ENCODE measurements around the gene SPRED2.

The SPRED2 gene

DNA sequence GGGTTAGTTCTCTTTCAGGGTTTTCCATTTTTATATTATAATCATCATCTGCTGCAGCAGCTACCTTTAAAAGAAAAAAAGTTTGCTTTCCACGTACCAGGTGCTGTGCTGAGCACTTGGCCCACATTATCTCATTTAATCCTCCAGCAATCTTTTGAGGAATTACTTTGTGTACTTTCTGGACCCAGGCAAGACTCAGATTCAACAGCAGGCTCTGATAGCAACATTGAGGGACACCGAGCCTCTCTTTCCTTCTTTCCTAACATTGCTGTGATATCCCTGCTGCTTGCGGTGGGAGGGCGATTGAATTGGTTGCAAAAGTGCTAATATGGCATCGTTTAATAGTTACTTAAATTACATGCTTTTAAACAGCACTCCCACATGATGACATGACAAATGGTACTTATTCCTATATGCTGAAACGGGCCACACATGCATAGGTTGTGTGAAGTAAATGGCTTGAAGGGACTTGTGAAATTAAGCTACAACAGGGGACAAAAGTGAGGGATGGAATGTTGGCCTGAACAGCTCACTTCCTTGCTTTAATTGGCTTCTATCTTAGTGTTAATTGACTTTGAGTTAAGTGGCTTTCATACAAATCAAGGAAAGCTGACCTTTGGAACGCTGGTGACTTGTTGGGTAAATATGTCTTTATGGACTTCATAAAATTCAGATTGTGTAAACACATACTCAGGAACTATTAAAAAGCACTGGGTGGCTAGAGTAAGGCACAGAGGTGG, 21.2 kb downstream of the SPRED2 start:
- no peak overlapping the region for H4K8ac ChIP-seq (ENCODE audit: low read depth, low read length)
- H3K27ac ChIP-seq (replicated peaks; ENCODE audit: low read length) = no peak overlapping the region
- no peak for DNase-seq (ENCODE audit: low spot score)

DNA sequence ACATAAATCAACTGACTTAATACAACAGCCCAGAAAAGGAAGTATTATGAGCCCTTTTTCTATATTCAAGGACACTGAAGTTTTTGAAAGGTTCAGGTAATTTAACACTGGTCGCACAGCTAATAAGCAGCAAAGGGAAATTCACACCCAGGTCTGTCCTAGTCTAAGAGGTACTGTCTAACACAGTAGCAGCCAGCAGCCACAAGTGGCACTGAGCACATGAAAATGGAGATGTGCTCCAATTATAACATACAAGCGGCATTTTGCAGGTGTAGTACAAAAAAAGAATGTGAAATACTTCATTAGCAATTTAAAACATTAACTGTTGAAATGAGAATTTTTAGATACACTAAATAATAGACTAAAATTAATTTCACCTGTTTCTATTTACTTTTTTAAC, 23.4 kb downstream of the SPRED2 start:
- H3K4me2 ChIP-seq (ENCODE audit: insufficient read depth, low read length, poor library complexity, severe bottlenecking) = no peak overlapping the region
- no peak for DNase-seq (ENCODE audit: low spot score)
- WGBS, 2 donors (ENCODE audit: extremely low coverage in 2 of 2, insufficient read length in 2 of 2, insufficient replicate concordance in 1 of 2) = no CpG with 5 or more reads among the region's 2 CpGs
- H3K18ac ChIP-seq (ENCODE audit: low read length) = no peak overlapping the region
- H3K4me3 ChIP-seq (ENCODE audit: low read length in 2 of 2) = no peak overlapping the region
- no peak overlapping the region for H3K4ac ChIP-seq (ENCODE audit: low read length)
- no peak overlapping the region for H2AK5ac ChIP-seq (ENCODE audit: low read depth, low read length)
- no peak overlapping the region for H2BK15ac ChIP-seq (ENCODE audit: low read length)
- no peak overlapping the region for H2BK5ac ChIP-seq (ENCODE audit: low read length)
- no peak overlapping the region for H2BK120ac ChIP-seq (ENCODE audit: low read depth, low read length)
- no peak overlapping the region for H3K23ac ChIP-seq (ENCODE audit: low read depth, low read length, poor library complexity)
- peaks cover 2% of the 10 kb centered on the region in 2 donors for H3K36me3 ChIP-seq (replicated peaks in 1 of 2; ENCODE audit: control insufficient read depth in 2 of 2, insufficient read depth in 2 of 2, low read length in 2 of 2)
- no peak overlapping the region for H2BK12ac ChIP-seq (ENCODE audit: low read length)
- no peak overlapping the region for H3K14ac ChIP-seq (ENCODE audit: low read length)
- no peak overlapping the region for H3K27ac ChIP-seq (replicated peaks; ENCODE audit: low read length)
- H4K91ac ChIP-seq (ENCODE audit: low read depth, low read length, poor library complexity) = no peak overlapping the region
- no peak overlapping the region for H2AFZ ChIP-seq (ENCODE audit: low read length)
- H3K4me1 ChIP-seq (ENCODE audit: control insufficient read depth in 2 of 2, insufficient read depth in 1 of 2, low read depth in 1 of 2, low read length in 2 of 2) = peaks cover 0 to 22% of the 10 kb centered on the region in 2 donors
- H3K9me3 ChIP-seq (replicated peaks in 1 of 2; ENCODE audit: control insufficient read depth in 2 of 2, insufficient read depth in 1 of 2, low read depth in 1 of 2, low read length in 2 of 2) = peaks cover 0 to 2% of the 10 kb centered on the region in 2 donors
- H3K27me3 ChIP-seq (ENCODE audit: control insufficient read depth in 3 of 3, insufficient read depth in 3 of 3, low read depth in 1 of 3, low read length in 3 of 3) = no peaks in the 10 kb centered on the region
- H3K79me1 ChIP-seq (ENCODE audit: low read depth, low read length) = peaks cover 2% of the 10 kb centered on the region
- H4K8ac ChIP-seq (ENCODE audit: low read depth, low read length) = no peak overlapping the region
- no peak overlapping the region for H3K9ac ChIP-seq (ENCODE audit: low read depth, low read length, poor library complexity)

More for the DNA sequence above, 21.2 kb downstream of the SPRED2 start:
- Histone ChIP-seq H3K27me3 (ENCODE audit: control insufficient read depth in 3 of 3, insufficient read depth in 3 of 3, low read depth in 1 of 3, low read length in 3 of 3) (no peaks in the 10 kb centered on the region), H3K79me1 (ENCODE audit: low read depth, low read length) (peaks cover 2% of the 10 kb centered on the region), H3K14ac (ENCODE audit: low read length) (no peak overlapping the region), H2BK15ac (ENCODE audit: low read length) (no peak overlapping the region), H3K4me1 (ENCODE audit: control insufficient read depth in 2 of 2, insufficient read depth in 1 of 2, low read depth in 1 of 2, low read length in 2 of 2) (peaks cover 0 to 21% of the 10 kb centered on the region in 2 donors), H2AFZ (ENCODE audit: low read length) (no peak overlapping the region), H2AK5ac (ENCODE audit: low read depth, low read length) (no peak overlapping the region), H3K4ac (ENCODE audit: low read length) (no peak overlapping the region), H3K23ac (ENCODE audit: low read depth, low read length, poor library complexity) (no peak overlapping the region), H3K9ac (ENCODE audit: low read depth, low read length, poor library complexity) (no peak overlapping the region), H2BK12ac (ENCODE audit: low read length) (no peak overlapping the region), H3K4me3 (ENCODE audit: low read length in 2 of 2) (no peak overlapping the region), H3K18ac (ENCODE audit: low read length) (no peak overlapping the region), H2BK5ac (ENCODE audit: low read length) (no peak overlapping the region), H2BK120ac (ENCODE audit: low read depth, low read length) (no peak overlapping the region), H4K91ac (ENCODE audit: low read depth, low read length, poor library complexity) (no peak overlapping the region), H3K4me2 (ENCODE audit: insufficient read depth, low read length, poor library complexity, severe bottlenecking) (no peak overlapping the region), H3K9me3 (replicated peaks in 1 of 2; ENCODE audit: control insufficient read depth in 2 of 2, insufficient read depth in 1 of 2, low read depth in 1 of 2, low read length in 2 of 2) (peaks cover 0 to 2% of the 10 kb centered on the region in 2 donors), H3K36me3 (replicated peaks in 1 of 2; ENCODE audit: control insufficient read depth in 2 of 2, insufficient read depth in 2 of 2, low read length in 2 of 2) (peaks cover 2% of the 10 kb centered on the region in 2 donors)
- WGBS, 2 donors (ENCODE audit: extremely low coverage in 2 of 2, insufficient read length in 2 of 2, insufficient replicate concordance in 1 of 2) = no CpG with 5 or more reads among the region's 7 CpGs

DNA sequence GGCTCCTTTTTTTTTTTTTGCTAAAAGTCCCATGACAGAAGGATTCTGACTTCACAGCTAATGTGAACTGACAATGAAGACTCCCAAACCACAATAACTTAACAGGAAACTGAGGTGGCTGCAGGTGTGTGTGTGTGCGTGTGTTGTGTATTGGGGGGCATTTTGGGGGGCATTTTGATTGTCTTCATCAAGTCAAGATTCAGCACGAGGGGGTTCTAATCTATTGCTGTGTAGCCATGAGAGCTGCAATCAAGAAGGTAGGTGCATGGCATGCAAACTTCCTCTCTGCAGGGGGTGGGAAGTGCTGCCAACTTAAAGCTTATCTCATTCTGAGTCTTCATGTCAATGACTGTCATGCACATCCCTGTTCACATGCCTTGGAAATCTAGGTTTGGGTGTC, 25.2 kb downstream of the SPRED2 start:
- peaks cover 0 to 10% of the 10 kb centered on the region in 2 donors for H3K4me1 ChIP-seq (ENCODE audit: control insufficient read depth in 2 of 2, insufficient read depth in 1 of 2, low read depth in 1 of 2, low read length in 2 of 2)
- DNase-seq (ENCODE audit: low spot score) = no peak
- no CpG with 5 or more reads among the region's 2 CpGs for WGBS, 2 donors (ENCODE audit: extremely low coverage in 2 of 2, insufficient read length in 2 of 2, insufficient replicate concordance in 1 of 2)
- H3K14ac ChIP-seq (ENCODE audit: low read length) = no peak overlapping the region
- no peak overlapping the region for H3K4me2 ChIP-seq (ENCODE audit: insufficient read depth, low read length, poor library complexity, severe bottlenecking)
- no peak overlapping the region for H3K4me3 ChIP-seq (ENCODE audit: low read length in 2 of 2)
- no peak overlapping the region for H3K18ac ChIP-seq (ENCODE audit: low read length)
- no peak overlapping the region for H2BK15ac ChIP-seq (ENCODE audit: low read length)
- H2AK5ac ChIP-seq (ENCODE audit: low read depth, low read length) = no peak overlapping the region
- H2BK12ac ChIP-seq (ENCODE audit: low read length) = no peak overlapping the region
- no peak overlapping the region for H2AFZ ChIP-seq (ENCODE audit: low read length)
- no peak overlapping the region for H3K9ac ChIP-seq (ENCODE audit: low read depth, low read length, poor library complexity)
- no peak overlapping the region for H4K91ac ChIP-seq (ENCODE audit: low read depth, low read length, poor library complexity)
- H3K36me3 ChIP-seq (replicated peaks in 1 of 2; ENCODE audit: control insufficient read depth in 2 of 2, insufficient read depth in 2 of 2, low read length in 2 of 2) = no peaks in the 10 kb centered on the region
- no peak overlapping the region for H2BK5ac ChIP-seq (ENCODE audit: low read length)
- H3K23ac ChIP-seq (ENCODE audit: low read depth, low read length, poor library complexity) = no peak overlapping the region
- H3K27me3 ChIP-seq (ENCODE audit: control insufficient read depth in 3 of 3, insufficient read depth in 3 of 3, low read depth in 1 of 3, low read length in 3 of 3) = no peaks in the 10 kb centered on the region
- no peak overlapping the region for H3K4ac ChIP-seq (ENCODE audit: low read length)
- H3K79me1 ChIP-seq (ENCODE audit: low read depth, low read length) = peaks cover 2% of the 10 kb centered on the region
- peaks cover 0 to 2% of the 10 kb centered on the region in 2 donors for H3K9me3 ChIP-seq (replicated peaks in 1 of 2; ENCODE audit: control insufficient read depth in 2 of 2, insufficient read depth in 1 of 2, low read depth in 1 of 2, low read length in 2 of 2)
- no peak overlapping the region for H3K27ac ChIP-seq (replicated peaks; ENCODE audit: low read length)
- no peak overlapping the region for H4K8ac ChIP-seq (ENCODE audit: low read depth, low read length)
- H2BK120ac ChIP-seq (ENCODE audit: low read depth, low read length) = no peak overlapping the region

DNA sequence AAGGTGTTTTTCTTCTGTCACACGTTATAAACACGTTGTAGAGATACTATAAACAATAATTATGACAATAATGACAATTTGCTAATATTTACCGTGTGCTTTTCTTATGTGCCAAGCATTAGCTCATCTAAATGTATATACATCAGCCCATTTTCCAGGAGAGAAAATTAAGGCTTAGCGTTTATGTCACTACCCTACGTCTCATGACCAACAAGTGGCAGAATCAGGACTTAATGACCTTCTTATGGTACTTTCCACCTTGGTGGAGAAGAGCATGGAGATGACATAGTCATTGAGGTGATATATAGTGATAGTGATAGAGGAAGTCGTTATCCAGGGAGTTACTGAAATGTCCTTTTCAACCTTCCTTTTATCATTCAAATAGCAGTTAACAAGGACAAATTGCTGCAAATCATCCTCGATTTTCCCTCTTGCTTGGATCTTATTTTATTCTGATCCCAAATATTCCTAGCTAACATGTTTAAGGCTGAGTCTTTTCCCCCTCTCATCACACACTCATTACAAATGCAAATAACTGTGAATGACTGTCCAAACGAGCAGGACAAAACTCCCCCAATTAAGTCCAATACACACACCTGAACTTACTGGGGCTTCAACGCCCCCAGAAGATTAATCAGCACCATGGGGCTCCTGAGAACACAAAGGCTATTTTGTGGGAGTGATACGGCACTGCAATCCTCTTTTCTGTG, 27.3 kb downstream of the SPRED2 start:
- Histone ChIP-seq H2BK12ac (ENCODE audit: low read length) (no peak overlapping the region), H2AFZ (ENCODE audit: low read length) (no peak overlapping the region), H3K4ac (ENCODE audit: low read length) (no peak overlapping the region), H3K9ac (ENCODE audit: low read depth, low read length, poor library complexity) (no peak overlapping the region), H3K4me3 (ENCODE audit: low read length in 2 of 2) (no peak overlapping the region), H3K18ac (ENCODE audit: low read length) (no peak overlapping the region), H2AK5ac (ENCODE audit: low read depth, low read length) (no peak overlapping the region), H3K4me2 (ENCODE audit: insufficient read depth, low read length, poor library complexity, severe bottlenecking) (no peak overlapping the region), H3K14ac (ENCODE audit: low read length) (no peak overlapping the region), H2BK15ac (ENCODE audit: low read length) (no peak overlapping the region), H3K27me3 (ENCODE audit: control insufficient read depth in 3 of 3, insufficient read depth in 3 of 3, low read depth in 1 of 3, low read length in 3 of 3) (no peaks in the 10 kb centered on the region), H4K8ac (ENCODE audit: low read depth, low read length) (no peak overlapping the region), H2BK5ac (ENCODE audit: low read length) (no peak overlapping the region), H3K36me3 (replicated peaks in 1 of 2; ENCODE audit: control insufficient read depth in 2 of 2, insufficient read depth in 2 of 2, low read length in 2 of 2) (no peaks in the 10 kb centered on the region), H2BK120ac (ENCODE audit: low read depth, low read length) (no peak overlapping the region), H4K91ac (ENCODE audit: low read depth, low read length, poor library complexity) (no peak overlapping the region), H3K79me1 (ENCODE audit: low read depth, low read length) (peaks cover 4% of the 10 kb centered on the region), H3K9me3 (replicated peaks in 1 of 2; ENCODE audit: control insufficient read depth in 2 of 2, insufficient read depth in 1 of 2, low read depth in 1 of 2, low read length in 2 of 2) (peaks cover 0 to 2% of the 10 kb centered on the region in 2 donors), H3K27ac (replicated peaks; ENCODE audit: low read length) (no peak overlapping the region), H3K4me1 (ENCODE audit: control insufficient read depth in 2 of 2, insufficient read depth in 1 of 2, low read depth in 1 of 2, low read length in 2 of 2) (peaks cover 0 to 7% of the 10 kb centered on the region in 2 donors), H3K23ac (ENCODE audit: low read depth, low read length, poor library complexity) (no peak overlapping the region)
- no CpG with 5 or more reads among the region's 10 CpGs for WGBS, 2 donors (ENCODE audit: extremely low coverage in 2 of 2, insufficient read length in 2 of 2, insufficient replicate concordance in 1 of 2)
- DNase-seq (ENCODE audit: low spot score) = no peak

All from neuronal stem cell (in vitro differentiated cells).